ENCODE data around the gene SEBOX.

SEBOX gene

DNA sequence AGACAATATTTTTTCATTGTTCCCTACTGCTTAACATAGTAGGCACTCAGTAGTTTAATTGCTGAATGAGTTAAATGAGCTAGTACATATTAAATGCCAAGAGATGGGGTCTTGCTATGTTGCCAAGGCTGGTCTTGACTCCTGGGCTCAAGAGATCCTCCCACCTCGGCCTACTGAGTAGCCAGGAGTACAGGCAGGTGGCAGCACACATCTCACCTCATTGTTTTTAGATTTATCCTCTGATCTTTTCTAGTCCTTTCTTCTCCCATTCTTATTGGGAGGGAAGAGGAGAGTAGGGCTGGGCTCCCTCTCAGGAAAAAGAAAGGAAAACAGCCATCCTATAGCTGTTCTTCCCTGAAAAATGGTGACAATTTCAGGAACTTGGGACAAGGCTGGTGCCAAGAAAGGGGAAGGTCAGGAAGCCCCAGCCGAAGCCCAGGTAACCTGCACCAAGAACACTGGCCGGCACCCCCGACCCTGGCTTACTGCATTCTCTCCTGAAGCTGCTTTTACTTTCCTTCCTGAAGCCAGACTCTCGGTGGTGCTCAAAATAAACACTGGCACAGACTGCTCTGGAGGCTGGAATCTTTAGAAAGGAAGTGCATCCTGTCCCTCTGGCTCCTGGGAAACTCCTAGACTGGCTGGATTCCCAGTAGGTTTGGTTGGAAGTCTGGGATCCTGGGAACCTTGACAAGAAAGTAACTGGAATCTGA, 26.8 kb downstream of the SEBOX start:
- no peak for DNase-seq

DNA sequence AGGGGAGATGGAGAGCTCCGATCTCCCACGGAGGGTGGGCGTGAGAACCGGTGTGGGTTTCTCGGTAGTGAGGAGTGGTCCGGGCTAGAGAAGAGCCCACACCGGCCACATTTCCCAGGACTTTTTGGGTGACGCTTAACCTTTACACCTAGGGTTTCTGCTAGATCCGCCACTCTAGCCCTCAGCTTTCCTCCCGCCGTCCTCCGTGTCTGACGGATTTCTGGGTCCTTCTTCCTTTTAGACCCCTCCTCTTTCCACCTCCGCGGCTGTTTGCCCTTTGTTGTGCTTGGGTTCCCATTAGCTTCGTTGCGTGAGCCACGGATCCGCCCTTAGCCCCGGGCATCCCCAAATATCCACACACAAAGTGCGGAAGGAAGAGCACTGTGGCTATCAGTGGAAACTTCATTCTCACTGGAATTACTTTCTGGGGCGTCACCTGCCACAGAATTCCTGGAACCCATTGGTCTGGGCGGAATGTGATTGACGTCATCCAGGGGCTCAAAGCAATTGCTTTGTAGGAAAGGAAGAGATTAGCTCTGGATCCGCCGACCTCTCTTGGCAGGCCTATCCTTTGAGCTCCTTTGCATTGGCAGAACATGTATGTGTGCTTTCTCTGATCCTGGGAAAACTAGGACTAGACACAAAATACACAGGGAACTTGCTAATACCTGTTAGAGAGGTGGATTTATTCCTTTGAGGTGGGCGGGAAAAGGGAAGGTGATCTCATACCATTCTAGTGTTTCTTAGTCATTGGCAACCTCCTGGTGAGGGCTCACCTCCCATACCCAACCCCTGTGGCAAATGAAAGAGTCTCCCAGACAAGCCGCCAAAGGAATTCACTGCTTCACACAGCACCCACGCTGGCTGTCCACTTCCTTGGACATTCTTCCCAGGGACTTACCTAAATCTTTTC, 28.8 kb downstream of the SEBOX start:
- DNase-seq = no peak

- DNase-seq = peak; percentile 88 to 96 (median 93)
Observed at GRCh38 chr17:28335201-28335958, 29.6 kb downstream of the SEBOX start, which contains the start of the genes IFT20 and TNFAIP1. IFT20 (minus strand) TSS chr17:28335472; CDS start chr17:28331985, 3,487 bp downstream. TNFAIP1 (plus strand) TSS chr17:28335761; CDS start chr17:28339522, 3,761 bp downstream.

- DNase-seq = no peak
Observed at GRCh38 chr17:28334666-28335200, 30.3 kb downstream of the SEBOX start.

DNA sequence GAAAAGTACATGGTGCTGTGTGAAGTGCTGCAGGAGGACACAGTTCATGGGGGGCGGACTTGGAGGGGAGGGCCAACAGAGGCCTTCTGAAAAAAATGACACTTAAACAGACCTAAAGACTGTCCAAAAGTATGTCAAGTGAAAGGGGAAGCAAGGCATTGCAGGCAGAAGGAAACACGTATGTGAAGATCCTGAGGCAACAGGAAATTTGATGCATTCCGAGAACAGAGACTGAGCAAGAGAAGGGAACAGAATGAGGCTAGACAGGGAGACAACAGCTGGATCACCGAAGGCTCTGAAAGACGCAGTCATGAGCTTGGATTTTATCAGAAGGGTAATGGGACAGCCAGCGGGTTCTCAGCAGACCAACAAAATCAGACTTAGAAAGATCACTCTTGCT, 30.8 kb downstream of the SEBOX start:
- no peak for DNase-seq

DNA sequence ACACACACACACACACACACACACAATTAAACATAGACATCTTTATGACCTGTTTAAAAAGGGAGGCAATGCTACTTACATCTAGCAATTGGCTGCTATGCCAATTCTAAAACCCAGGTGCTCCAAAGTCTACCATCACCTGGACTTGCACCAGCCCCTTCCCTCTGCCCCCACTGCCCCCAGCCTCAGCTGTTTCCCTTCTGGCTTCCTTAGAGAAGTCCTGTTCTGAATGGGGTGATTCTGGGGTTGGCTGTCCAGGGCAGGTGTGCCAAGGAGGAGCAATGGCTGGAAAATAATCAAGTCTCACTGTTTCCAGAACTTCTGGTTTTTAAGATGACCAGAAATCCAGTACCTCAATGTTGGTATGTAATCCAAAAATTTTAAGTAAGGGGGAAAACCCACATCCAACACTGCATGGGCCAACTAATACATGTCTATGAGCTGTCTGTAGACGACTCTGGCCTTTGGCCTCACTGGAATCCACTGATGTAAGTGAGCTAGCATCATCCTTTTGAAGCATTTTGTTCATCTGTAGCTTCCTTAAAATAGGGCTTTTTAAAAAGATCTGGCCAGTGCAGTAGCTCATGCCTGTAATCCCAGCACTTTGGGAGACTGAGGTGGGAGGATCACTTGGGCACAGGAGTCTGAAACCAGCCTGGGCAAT, 31.8 kb downstream of the SEBOX start:
- DNase-seq = no peak

- no peak for DNase-seq
Observed at GRCh38 chr17:28331891-28332420, 33.0 kb downstream of the SEBOX start.

DNA sequence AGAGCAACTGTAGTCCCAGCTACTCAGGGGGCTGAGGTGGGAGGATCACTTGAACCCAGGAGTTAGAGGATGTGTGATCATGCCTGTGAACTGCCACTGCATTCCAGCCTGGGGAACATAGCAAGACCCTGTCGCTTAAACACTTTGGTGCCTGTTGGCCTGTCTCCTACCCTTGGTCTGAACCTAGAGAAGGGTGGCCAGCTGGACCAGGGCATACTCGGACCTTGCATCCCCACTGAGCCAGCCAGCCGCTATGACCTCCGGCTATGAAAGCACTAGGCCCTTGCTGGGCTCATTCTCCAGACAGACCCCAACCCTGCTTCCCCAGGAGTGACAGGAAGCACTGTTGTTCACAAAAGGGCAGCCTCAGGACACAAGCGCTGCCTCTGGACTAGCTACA, 34.3 kb downstream of the SEBOX start:
- DNase-seq = no peak

DNA sequence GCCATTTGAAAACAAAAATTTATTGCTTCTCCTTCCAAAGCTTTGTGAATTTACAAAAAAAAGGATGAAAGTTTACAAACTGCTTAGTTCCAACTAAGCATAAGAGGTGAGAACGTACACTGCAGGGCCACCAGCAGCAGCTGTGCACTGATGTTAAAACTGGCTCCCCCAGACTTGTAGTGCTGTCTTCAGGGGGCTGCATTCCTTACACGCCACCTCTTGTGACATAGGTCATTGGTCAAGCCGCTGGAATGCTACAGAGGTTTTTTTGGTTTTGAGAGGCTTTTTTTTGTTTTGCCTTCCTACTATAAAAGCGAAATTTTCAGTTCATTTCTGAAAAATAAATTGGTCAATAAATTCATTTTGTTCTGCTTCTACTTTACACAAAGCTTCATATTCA, 36.7 kb downstream of the SEBOX start:
- no peak for DNase-seq

GRCh38 chr17:28327709-28328108, 37.3 kb downstream of the SEBOX start:
- no peak for DNase-seq

DNA sequence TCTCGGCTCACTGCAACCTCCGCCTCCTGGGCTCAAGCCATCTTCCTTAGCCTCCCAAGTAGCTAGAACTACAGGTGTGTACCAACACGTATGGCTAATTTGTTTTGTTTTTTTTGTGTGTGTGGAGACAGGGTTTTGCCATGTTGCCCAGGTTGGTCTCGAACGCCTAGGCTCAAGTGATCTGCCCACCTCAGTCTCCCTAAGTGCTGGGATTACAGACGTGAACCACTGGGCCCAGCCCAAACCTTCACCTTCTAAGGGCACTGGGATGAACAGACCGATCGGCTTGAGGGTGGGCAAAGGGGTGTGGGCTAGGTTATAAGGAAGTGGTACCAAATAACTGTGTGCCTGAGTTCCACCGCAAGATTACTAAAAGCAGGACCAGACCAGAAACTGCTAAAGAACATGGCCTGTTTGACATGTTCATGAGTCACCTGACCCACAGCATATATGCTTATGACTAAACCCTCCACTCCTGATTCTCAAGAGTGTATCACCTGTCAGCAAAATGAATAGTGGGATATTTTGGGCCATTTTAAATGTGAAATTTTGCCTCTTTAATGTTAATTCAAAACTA, 37.9 kb downstream of the SEBOX start:
- no peak for DNase-seq

GRCh38 chr17:28326114-28326513, 38.9 kb downstream of the SEBOX start:
- DNase-seq = no peak

- no peak for DNase-seq
Observed at GRCh38 chr17:28325211-28325610, 39.8 kb downstream of the SEBOX start.

DNA sequence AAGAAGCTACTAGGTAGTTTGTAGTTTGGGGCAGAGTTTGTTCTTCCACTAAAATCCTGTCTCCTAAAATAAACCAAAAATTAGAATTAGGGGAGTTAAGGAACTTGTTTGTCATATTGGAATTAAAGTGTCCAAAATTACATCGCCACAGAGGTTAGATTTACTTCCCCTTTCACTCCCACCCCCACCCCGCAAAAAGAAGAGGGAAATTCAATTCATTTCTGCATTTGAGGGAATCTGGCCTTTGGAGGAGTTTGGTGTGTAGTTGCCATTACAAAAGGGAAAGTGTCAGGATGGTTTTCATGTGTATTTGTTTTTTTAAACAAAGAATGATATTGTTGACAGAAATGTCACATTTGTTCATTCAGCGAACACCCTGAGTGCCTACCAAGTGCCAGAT, 40.2 kb downstream of the SEBOX start:
- DNase-seq = no peak

DNA sequence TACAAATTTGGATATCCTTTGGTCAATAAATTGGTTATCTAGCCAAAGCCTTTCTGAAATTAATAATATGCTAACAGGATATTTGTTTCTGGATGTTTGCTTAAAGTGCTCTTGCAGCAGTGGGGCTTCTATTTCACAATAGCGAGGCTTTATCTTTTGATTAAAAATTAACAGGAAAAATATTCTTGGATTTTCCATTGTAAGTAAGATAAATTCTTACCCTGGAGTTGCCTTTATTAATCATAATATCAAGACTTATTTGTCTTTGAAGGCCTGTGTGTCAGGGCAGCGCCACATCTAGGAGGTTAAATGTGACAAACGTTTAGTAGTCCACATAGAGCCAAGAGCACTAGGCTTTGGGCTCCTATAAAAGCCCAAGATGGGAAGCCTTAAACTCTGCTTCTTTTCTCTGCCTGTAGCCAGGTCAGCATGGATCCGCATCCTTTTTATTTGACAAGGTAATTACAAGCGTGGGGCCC, 40.7 kb downstream of the SEBOX start:
- no peak for DNase-seq

DNA sequence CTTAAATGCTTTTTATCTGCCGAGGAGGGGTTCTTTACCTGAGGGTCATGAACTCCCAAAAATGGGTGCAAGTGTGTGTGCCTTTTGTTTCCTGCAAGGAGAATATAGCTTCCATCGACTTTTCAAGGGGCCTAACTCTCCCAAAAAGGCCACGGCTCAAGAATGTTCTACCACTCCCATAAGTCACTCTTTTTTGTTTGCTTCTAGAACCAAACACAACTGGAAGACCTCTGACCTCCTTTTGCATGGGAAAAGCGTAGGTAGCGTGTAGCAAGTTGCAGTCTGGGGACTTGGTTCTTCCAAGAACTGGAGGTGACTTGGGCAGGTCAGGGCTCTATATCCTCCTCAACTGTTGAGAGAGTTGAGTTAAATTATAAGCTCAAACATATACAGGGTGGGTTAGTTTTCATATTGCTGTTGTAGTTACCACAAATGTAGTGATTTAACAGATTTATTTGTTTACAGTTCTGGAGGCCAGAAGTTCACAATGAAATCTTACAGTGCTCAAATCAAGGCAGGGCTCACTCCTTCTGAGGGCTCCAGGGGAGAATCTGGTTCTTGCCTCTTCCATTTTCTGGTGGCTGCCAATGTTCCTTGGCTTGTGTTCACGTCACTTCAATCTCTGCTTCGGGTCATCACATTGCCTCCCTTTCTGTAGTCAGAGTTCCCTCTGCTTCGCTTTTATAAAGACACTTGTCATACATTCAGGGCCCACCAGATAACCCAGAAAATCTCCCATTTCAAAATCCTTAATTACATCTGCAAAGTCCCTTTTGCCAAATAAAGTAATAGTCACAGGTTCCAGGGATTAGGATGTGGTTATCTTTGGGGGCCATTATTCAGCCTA, 44.6 kb downstream of the SEBOX start:
- no peak for DNase-seq

DNA sequence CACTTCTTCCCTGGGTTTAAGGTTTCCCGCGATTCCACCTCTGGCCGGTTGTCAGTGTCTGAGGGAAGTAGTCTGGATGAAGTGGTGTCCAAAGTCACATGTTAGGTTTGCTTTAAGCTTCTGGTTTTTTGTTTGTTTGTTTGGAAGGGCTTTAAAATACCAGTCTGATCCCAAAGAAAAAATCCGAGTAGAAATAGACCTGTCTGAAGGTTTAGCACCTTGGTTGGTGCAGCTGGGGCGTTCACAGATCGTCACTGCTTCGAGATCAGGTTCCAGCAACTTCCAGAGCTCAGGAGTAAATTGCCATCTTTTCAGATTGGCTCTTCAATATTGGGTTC, 45.4 kb downstream of the SEBOX start:
- no peak for DNase-seq

DNA sequence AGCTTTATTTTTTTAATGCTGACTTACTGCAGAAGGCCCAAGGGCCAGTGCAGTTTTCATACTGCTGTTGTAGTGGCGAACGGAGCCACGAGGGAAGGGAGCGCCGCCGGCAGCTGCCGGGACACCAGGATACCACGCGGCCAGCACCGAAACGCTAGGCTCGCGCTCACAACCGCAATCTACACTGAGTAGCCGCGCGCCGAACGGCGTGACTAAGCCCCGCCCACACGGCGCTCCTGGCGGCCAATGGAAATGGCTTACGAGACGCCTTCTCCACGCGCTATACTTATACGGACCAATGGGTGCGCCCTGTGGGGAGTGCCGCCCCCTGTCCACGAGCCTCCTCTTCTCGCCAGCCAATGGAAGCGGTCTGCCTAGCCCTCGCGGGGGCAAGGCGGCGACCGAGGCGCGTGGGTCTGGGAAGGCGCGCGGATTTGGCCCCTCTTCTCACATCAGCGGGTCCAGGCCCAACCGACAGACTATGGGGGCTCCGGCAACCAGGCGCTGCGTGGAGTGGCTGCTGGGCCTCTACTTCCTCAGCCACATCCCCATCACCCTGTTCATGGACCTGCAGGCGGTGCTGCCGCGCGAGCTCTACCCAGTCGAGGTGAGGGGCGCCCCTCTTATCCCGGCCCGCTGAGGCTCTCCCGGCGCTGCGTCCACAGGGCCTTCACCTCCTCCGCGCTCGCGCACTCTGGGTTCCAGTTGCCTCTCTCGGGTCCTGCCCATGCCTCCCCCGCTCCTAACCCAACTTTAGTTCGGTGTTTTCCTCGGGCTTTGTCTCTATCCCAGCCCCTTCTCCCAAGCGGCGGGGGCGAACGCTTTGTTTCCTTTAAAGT, 46.0 kb downstream of the SEBOX start, which contains the start of gene TMEM97:
TSS of gene TMEM97 (plus strand) at position 442 of the 839 bp plus-strand sequence. CDS start at position 482, 40 bp downstream.
- DNase-seq = peak; percentile 87 to 90 (median 88)

GRCh38 chr17:28317966-28318758, 46.8 kb downstream of the SEBOX start:
- DNase-seq = no peak
